HL-60/S4 (cell line): ENCODE results near the gene HID1.

Source experiments
- in situ Hi-C: fragments of 300-500 bp; cut with MboI; formaldehyde crosslinking; loops from 2 replicates; pipeline ENCODE4 v1.14.3; 2022; ENCODE audit warnings: low sequenced_read_pairs

Gene HID1

DNA sequence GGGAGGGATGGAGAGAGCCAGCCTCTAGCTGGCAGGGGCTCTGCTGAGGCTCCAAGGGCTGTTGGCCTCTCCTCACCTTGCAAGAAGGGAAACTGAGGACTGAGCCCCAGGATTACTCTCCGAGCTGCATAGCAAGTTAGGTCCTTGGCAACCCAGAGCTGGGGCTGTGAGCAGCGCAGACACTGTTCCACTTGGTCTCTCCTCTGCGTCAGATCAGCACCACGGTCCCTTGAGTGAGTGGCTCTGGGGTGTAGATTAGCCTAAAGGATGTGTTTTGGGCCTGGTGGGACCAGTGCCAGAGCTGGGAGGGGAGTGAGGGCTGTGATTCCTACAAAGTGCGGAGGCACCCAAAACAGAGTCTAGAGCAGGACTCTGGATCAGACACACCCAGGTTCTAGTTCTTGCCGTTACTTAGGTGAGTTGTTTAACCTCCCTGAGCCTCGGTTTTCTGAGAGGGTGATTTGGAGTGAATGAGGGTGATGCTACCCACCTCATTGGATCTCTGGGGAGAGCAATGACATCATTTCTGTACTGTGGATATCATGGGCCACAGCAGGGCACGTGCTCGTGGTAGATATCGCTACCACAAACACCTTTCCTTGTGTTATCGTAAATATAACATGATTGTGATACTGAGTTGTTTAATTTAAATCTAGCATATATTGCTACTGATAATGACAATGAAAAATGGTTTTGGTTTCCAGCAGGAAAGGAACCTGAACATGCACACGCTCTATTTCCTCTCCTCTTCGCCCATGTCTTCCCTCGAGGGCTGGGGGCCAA is 71.0 kb downstream of the HID1 start:
- in situ Hi-C loops = no loop called here
